Measurements from ENCODE around the gene SEC14L1.

The SEC14L1 gene

DNA sequence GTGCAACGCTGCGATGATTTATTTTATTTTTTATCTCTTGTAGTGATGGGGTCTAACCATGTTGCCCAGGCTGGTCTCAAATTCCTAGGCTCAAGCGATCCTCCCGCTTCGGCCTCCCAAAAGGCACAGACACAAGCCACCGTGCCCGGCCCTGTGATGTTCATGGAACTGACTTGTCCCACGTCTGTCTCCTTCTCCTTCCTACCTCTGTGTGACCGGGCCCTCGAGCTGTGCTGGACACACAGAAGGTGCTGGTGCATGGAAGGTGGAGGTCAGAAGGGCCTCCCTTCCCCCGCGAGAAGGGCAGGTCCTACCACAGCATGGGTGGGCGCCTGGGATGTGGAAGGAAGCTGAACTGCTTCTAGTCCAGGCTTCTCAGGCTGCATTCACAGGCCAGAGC lies 88.0 kb downstream of the SEC14L1 start:
- no peak for DNase-seq (ENCODE audit: low read depth)
- TF ChIP-seq CTCF (IDR thresholded peaks at IDR 0.05; ENCODE audit: low read length, missing control alignments), result no peak
- H3K4me3 ChIP-seq (replicated peaks; ENCODE audit: low read depth, low read length), result no peak overlapping the region

GRCh38 chr17:77229786-77230435 lies 89.1 kb downstream of the SEC14L1 start:
- no peak overlapping the region for H3K4me3 ChIP-seq (replicated peaks; ENCODE audit: low read depth, low read length)
- DNase-seq (ENCODE audit: low read depth), result no peak

DNA sequence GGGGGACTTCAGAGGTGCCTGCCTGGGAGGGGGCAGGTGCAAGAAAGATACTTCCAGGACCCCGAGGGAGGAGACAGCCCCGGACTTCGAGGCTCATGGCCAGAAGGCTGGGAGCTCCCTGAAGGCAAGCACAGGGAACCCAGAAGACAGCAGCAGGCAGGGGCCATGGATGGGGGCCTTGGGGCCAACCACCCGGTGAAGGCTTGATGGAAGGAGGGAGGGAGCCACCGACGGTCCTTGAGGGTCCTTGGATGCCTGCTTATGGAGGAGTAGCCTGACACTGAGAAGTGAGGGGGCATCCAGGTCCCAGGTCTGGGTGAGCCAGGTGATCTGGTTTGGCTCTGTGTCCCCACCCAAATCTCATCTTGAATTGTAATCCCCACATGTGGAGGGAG lies 89.7 kb downstream of the SEC14L1 start:
- H3K4me3 ChIP-seq (replicated peaks; ENCODE audit: low read depth, low read length), result no peak overlapping the region
- TF ChIP-seq CTCF (IDR thresholded peaks at IDR 0.05; ENCODE audit: low read length, missing control alignments), result no peak
- no peak for DNase-seq (ENCODE audit: low read depth)

More at GRCh38 chr17:77229786-77230435, 89.1 kb downstream of the SEC14L1 start:
- no peak for TF ChIP-seq CTCF (IDR thresholded peaks at IDR 0.05; ENCODE audit: low read length, missing control alignments)

DNA sequence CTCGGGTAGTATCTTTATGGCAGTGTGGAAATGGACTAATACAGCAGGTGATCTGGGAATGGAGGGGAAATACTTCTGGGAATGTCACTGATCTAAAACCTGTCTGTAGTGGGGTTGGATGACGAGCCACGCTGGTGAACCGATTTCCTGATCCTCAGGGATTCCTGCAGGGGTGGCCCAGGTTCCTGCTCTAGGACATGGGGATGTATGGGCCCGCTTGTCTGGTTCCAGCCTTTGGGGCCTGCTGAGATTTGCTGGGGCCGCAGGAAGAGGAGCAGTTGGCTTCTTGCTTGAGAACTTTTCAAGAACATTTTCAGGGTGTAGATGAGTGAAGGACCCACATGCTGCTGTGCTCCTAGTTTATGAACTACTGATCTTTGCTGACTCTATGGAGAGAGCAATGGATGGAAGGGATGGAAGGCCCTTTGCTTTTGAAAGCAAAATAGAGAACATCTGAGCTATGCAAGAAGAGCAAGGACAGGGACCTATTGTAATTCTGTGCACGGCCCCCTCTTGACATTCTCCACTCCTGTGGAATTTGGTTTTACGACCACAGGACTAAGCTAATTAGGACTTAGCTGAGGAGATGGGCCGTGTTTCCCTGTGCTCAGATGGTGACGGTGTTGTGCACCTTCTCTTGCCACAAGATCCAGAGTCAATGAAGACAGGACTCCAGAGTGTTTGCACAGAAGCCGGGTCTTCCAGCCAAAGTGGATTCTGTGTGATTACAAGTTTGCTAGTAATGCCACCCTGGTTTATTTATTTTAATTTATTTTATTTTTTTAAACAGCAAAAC lies 90.5 kb downstream of the SEC14L1 start:
- no peak for DNase-seq (ENCODE audit: low read depth)
- no peak for TF ChIP-seq CTCF (IDR thresholded peaks at IDR 0.05; ENCODE audit: low read length, missing control alignments)
- no peak overlapping the region for H3K4me3 ChIP-seq (replicated peaks; ENCODE audit: low read depth, low read length)

DNA sequence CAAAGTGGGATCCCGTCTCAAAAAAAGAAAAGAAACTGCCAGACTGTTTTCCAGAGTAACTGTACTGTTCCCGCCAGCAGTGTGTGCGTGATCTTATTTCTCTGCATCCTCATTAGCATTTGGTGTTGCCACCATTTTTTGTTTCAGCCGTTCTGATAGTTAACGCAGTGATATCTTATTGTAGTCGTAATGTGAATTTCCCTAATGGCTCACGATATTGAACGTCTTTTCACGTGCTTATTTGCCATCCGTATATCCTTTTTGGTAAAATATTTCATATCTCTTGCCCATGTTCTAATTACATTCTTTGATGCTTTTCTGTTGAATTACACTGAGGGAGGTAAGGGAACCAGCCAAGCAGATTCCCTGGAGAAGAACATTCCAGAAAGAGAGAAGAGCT lies 92.4 kb downstream of the SEC14L1 start:
- no peak for TF ChIP-seq CTCF (IDR thresholded peaks at IDR 0.05; ENCODE audit: low read length, missing control alignments)
- H3K4me3 ChIP-seq (replicated peaks; ENCODE audit: low read depth, low read length), result no peak overlapping the region
- no peak for DNase-seq (ENCODE audit: low read depth)

DNA sequence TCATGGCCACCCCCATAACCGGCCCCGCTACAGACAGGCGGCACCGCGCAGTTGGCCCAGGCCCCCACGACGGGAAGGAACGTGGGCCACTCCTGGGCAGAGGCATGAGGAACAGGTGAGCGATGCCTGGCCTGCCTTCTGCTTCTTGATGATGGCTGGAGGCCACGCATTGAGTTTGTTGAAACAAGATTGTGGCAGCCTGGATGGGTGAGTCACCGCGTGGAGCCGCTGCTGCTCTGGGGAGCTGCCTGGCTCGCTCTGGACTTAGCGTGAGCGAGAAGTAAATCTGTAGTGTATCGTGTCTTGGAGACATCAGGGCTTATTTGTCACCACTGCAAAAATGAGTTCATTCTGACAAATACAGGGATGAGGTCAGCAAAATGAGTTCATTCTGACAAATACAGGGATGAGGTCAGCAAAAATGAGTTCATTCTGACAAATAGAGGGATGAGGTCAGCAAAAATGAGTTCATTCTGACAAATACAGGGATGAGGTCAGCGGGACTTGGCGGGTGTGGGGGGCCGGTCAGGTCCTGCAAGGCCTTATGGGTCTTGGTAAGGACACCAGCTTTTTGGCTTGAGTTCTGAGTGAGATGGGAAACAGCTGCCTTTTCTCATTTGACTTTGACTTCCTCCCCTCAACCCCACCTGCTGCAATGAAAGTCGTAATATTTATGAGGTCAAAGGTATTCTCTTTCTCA lies 93.0 kb downstream of the SEC14L1 start:
- DNase-seq (ENCODE audit: low read depth), result peak; percentile 88
- H3K4me3 ChIP-seq (replicated peaks; ENCODE audit: low read depth, low read length), result no peak overlapping the region
- no peak for TF ChIP-seq CTCF (IDR thresholded peaks at IDR 0.05; ENCODE audit: low read length, missing control alignments)

Data from fibroblast of pulmonary artery (primary cell).